Ishikawa (cell line): ENCODE measurements around the gene LENEP.

ENCODE experiments used
- CREB1 ChIP-seq: IDR thresholded peaks from 2 replicates; pipeline ENCODE4 v1.6.1; 2012; ENCODE audit warnings: low read depth
- EP300 ChIP-seq: IDR thresholded peaks from 2 replicates; pipeline ENCODE4 v1.6.1; 2012; ENCODE audit warnings: borderline replicate concordance
- FOXM1 ChIP-seq: IDR thresholded peaks from 2 replicates; pipeline ENCODE4 v1.6.1; 2012; ENCODE audit warnings: low read depth, borderline replicate concordance
- REST ChIP-seq: IDR thresholded peaks from 2 replicates; pipeline ENCODE4 v1.6.1; 2012; ENCODE audit warnings: low read depth, mild to moderate bottlenecking
- TAF1 ChIP-seq: IDR thresholded peaks from 2 replicates; pipeline ENCODE4 v1.6.1; 2012; ENCODE audit warnings: low read depth, mild to moderate bottlenecking
- TEAD4 ChIP-seq: IDR thresholded peaks from 2 replicates; pipeline ENCODE4 v1.6.1; 2012
- ZBTB7A ChIP-seq: IDR thresholded peaks from 2 replicates; pipeline ENCODE4 v1.6.1; 2012; ENCODE audit warnings: low read depth

GRCh38 chr1:154969246-154969645, 24.1 kb upstream of the LENEP start:
- TF ChIP-seq REST (no peak), CREB1 (no peak), TEAD4 (no peak), FOXM1 (no peak), TAF1 (no peak), EP300 (no peak), ZBTB7A (no peak)
